ENCODE measurements around the gene C2orf49.
A peak's percentile ranks its signal among the peaks of the same experiment; 100 is the strongest.

Gene C2orf49

DNA sequence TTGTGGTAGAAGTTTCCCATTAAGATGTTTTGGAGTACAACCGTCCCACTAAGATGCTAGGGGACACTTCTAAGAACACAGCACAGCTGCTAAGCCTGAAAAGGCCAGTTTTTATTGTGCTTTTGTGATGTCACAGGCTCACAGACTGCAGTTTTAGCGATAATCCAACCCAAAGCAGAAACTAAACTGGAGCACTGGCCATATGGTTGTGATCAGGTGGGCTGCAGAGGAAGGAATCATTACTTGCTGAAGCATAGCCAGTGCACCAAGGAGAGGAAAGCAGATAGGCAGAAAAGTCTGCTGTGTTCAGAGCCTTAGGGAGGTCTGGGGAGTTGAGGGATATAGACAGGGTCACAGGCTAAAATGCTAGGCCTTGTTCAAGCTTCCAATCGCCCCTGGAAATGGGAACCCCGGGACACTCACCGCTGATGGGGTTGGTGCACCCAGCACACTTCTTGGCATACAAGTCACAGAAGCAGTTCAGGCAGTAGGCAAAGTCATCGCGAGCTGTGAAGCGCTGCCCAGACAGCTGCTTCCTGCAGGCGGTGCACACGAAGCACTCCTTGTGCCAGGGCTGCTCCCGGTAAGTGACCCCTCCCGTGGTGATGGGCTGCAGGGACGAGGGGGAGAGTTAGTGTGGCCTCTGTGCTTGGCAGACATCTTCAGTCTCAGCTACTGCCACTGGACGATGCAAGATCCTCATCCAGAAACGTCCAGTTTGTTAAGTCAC lies 25.7 kb downstream of the C2orf49 start:
- DNase-seq: no peak

DNA sequence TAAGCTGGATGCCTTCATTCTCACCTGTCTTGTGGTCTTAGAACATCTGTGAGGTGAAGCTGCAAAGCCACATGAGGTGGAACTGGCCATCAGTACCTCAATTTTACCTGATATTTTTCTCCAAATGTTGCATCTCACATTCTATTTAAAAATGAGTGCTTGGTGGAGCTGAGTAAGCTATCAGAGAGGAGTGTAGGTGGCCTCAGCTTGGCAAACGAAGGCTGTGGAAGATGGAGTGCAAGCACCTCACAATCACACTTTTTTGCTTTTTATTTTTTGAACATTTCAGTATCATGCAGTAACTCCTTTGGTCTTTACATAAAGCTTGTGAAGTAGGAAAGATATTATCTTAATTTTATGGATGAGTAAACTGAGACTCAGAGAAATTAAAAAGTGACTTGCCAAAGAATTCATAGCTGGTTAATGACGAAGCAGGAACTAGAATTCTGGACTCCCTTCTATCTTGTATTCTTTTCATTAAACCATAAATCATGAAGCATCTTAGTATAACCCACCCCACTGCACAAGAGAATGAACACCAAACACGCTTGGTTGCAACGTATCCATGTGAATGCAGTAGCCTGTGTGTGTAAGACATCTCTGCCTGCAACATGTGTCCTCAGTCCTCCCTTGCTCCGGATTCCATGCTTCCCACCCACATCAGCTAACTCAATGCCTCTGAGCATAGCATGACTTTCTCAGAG lies 27.2 kb downstream of the C2orf49 start:
- DNase-seq: no peak

GRCh38 chr2:105365206-105365605 lies 27.9 kb downstream of the C2orf49 start:
- DNase-seq: no peak

GRCh38 chr2:105368759-105369408 lies 31.5 kb downstream of the C2orf49 start:
- DNase-seq: peak; percentile 9

DNA sequence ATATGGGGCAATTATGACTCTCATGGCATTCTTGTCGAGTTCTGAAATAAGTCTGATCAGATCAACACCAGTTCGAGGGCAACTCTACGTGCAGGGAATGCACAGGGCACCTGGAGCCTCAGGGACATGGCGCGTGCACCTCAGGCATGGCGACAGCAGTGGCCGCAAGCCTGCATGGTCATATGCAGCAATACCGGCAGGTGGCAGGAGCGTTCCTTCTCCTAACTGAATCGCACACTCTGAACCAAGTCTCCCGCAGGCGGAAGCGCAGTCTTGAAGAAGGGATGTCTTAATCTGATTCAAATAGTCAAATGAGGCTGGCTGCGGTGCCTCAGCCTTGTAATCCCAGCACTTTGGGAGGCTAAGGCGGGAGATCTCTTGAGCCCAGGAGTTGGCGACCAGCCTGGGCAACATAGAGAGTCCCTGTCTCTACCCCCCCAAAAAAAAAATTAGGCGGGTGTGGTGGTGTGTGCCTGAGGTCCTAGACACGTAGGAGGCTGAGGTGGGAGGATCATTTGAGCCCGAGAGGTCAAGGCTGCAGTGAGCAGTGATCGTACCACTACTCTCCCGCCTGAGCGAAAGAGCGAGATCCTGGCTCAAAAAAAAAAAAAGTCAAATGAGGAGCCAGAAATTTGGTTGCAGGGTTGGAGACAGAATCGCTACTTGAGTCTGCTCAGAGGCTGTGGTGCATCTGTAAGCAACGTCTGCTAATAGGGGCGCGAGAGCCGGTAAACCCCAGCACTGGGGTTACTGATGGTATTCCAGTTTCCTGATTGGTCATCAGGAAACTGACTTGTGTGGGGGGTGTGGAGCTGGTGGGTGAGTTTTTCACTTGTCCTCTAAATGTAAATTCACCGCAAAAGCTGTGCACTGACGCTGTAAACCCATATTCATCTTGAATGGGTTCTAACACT lies 32.7 kb downstream of the C2orf49 start:
- DNase-seq: peak; percentile 77

GRCh38 chr2:105371156-105371555 lies 33.8 kb downstream of the C2orf49 start:
- no peak for DNase-seq

- DNase-seq: no peak
Measured at GRCh38 chr2:105371810-105372209, 34.5 kb downstream of the C2orf49 start.

GRCh38 chr2:105373344-105373781 lies 36.0 kb downstream of the C2orf49 start:
- no peak for DNase-seq

- no peak for DNase-seq
Measured at GRCh38 chr2:105373895-105374401, 36.6 kb downstream of the C2orf49 start.

DNA sequence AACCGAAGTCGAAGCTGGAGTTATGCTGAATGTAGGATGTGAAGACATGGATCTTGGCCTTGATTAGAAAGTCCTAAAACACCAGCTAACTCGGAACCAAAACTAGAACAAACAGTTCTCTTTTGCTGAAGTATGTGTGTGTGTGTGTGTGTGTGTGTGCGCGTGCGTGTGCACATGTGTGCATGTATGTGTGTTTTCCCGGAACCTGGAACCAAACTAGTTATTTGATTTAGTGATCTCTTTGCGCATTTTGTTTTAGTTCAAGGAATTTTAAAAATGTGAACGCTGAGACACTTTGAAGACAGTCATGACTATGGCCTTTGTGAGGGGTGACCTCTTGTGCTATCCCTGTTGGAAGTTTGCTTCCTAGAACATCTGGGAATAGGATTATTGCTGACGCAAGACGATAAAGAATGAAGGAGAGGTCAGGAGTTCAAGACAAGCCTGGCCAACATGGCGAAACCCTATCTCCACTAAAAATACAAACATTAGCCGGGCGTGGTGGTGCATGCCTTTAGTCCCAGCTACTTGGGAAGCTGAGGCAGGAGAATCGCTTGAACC lies 37.7 kb downstream of the C2orf49 start:
- no peak for DNase-seq

- no peak for DNase-seq
Measured at GRCh38 chr2:105376010-105376409, 38.7 kb downstream of the C2orf49 start.

- no peak for DNase-seq
Measured at GRCh38 chr2:105376789-105377240, 39.5 kb downstream of the C2orf49 start.

GRCh38 chr2:105377871-105378270 lies 40.5 kb downstream of the C2orf49 start:
- no peak for DNase-seq

DNA sequence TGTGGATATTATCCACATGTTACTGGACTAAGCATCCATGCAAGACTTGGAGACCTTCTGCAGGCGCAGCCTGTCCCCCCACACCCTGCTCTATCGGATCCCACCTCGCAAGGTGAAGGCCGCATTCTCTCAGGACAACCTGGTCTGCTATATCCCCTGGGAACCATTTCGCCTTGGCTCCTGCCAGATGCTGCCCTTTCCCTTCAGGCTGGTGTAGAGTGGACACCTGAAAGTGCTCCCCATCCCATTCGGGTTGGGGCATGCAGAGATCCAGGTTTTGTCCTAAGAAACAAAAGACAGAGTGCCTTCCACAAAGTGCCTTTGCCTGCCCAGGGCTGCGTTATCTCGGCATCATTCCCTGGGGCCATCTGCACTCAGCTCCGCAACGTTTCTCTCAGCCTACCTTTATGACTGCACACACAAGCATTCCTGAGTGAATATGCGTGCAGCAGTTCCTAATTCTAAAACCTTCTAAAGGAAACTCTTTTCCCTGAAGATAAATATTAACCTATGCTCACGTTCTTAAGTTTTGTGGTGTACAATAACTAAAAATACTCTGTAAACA lies 41.0 kb downstream of the C2orf49 start:
- no peak for DNase-seq

GRCh38 chr2:105378921-105379383 lies 41.6 kb downstream of the C2orf49 start:
- peak; percentile 4 for DNase-seq

DNA sequence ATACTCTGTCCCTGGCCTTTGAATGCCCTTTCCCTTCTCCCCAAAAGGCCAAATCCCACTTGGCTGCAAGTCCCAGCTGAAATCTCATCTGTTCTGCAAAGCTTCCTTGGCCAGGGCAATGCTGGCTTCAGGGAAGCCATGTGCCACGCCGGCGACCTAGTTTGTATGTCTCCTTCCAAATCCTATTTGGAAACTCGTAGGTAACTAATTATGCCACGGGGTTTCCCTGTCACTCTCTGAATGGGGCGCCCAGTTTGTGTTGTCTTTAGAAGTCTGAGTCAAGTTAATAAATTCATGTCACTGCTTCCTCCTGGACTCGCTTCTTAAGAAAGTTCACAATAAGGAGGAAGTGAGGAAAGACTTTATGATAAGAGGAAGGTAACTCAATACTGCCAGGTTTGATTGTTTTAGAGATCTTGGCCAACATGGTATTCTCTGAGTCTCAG lies 42.4 kb downstream of the C2orf49 start:
- no peak for DNase-seq

DNA sequence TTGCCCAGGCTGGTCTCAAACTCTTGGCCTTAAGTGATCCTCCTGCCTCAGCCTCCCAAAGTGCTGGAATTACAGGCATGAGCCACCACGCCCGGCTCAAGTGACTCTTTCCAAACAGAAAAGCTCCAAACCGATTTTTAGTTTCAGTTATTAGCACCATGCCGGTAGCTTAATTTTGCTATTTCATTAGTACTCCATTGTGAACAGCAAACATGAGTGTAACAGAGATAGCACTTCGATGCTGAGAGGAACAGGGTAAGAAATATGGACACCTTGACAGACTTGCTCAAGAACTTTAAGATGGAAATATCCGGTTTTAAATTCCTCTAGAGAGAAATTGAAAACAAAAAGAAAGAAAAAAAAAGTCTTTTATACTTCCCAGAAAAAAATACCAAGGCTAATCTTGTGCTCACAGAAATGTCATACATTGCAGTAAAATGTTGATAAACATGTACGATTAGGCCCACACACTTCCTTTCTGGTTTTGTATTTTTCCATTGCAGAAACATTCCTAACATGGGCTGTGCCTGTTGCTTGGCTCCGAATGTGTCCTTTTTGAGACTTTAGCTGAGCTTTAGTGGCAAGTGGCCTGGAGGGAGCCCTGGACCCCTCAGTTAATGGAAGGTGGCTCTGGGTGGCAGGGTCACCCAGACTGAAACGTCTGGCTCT lies 43.2 kb downstream of the C2orf49 start:
- DNase-seq: no peak

DNA sequence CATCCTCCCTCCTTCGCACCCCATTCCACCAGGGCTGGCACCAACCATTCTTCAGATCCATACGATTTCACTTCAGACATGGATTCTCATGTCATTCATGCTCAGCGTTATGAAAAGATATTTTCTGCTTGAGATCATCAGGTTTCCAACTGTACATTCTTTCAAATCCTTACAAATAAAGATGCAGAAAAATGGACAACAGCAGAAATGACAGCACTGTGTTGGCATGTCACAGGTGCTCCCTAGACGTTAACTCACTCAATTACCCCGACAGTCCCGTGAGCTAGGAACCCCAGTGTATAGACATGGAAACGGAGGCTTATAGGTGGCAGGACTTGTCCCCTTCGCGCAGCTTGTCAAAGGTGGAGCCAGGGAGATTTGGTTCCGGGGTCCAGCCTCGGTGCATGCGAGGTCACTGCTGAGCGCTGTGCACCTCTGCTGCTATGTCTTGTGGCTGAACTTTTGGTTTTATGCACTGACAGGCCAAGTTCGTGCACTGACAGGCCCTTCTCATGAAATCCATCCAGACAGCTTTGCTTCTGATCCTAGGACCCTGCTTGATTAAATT lies 43.8 kb downstream of the C2orf49 start:
- DNase-seq: no peak

GRCh38 chr2:105382177-105382576 lies 44.8 kb downstream of the C2orf49 start:
- no peak for DNase-seq

DNA sequence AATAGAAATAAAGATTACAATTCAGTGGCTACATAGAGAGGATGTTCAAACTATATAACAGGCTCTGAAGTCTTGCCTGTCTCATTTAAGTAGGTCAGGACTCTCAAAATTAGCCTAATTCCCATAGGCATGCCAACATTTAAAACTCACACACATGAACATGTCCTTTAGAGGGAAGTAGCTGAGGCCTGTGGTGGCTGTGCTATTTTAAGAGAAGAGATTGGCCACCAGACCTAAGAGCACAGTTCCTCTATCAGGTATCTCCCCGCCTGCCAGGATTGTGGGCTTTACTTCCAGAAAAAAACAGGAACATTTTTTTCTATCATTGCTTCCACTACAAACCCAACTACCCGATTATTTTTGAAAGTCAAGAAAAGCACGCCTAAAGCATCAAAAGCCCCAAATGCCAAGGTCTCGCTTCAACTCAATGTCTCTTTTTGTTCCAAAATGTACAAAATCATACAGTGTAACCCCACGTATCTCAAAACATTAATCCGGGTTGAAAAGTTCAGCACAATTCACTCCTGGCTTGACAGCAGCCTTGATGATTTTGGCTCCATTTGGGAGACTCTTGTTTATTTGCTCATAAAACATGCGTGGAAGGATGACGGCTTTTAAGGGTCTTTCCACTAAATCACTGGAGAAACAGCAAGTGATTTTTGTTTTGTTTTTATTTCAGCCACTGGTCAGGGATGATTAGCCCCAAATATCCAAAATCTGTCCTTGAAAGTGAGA lies 46.3 kb downstream of the C2orf49 start:
- DNase-seq: no peak
